GM21515 (cell line): Measurements from ENCODE around the gene EFCAB8.
"Not testable (repeated sequence)": the region's sequence is repeated elsewhere in the genome, so short reads cannot be mapped to it uniquely, and the experiment has no call there.

ENCODE experiments used
- ATAC-seq: cut with Tn5 transposase; IDR thresholded peaks from one replicate; pipeline ENCODE4 v1.9.1; 2021; ENCODE audit not compliant: unreplicated experiment

Gene EFCAB8

GRCh38 chr20:32969356-32970114 lies 110.8 kb downstream of the EFCAB8 start:
- no peak for ATAC-seq

- no peak for ATAC-seq
These were observed 111.6 kb downstream of the EFCAB8 start for GRCh38 chr20:32970115-32970972.

- ATAC-seq, result no peak
These were observed 112.2 kb downstream of the EFCAB8 start for GRCh38 chr20:32970973-32971300.

GRCh38 chr20:32971703-32972161 lies 113.0 kb downstream of the EFCAB8 start:
- no peak for ATAC-seq

GRCh38 chr20:32972181-32973076 lies 113.7 kb downstream of the EFCAB8 start:
- ATAC-seq, result peak; percentile 66

GRCh38 chr20:32973077-32973717 lies 114.5 kb downstream of the EFCAB8 start:
- ATAC-seq, result no peak

- ATAC-seq, result not testable (repeated sequence)
These were observed 115.7 kb downstream of the EFCAB8 start for GRCh38 chr20:32974204-32975064.

- ATAC-seq, result not testable (repeated sequence)
These were observed 116.4 kb downstream of the EFCAB8 start for GRCh38 chr20:32975121-32975520.

GRCh38 chr20:32975698-32976674 lies 117.3 kb downstream of the EFCAB8 start:
- ATAC-seq, result no peak

GRCh38 chr20:32976746-32977145 lies 118.0 kb downstream of the EFCAB8 start:
- no peak for ATAC-seq

- no peak for ATAC-seq
These were observed 118.7 kb downstream of the EFCAB8 start for GRCh38 chr20:32977281-32978008.

- ATAC-seq, result no peak
These were observed 119.2 kb downstream of the EFCAB8 start for GRCh38 chr20:32978009-32978335.

- ATAC-seq, result no peak
These were observed 120.7 kb downstream of the EFCAB8 start for GRCh38 chr20:32979201-32979998.

- ATAC-seq, result no peak
These were observed 121.6 kb downstream of the EFCAB8 start for GRCh38 chr20:32980131-32980941.

GRCh38 chr20:32980990-32981389 lies 122.3 kb downstream of the EFCAB8 start:
- ATAC-seq, result no peak
